Measurements from ENCODE around the gene PDE4B. TPM values are rescaled to one million over a fixed set of nuclear protein-coding genes. Genes with fewer than 3 reads are reported as not detected.
"Not testable (repeated sequence)": the region's sequence is repeated elsewhere in the genome, so short reads cannot be mapped to it uniquely, and the experiment has no call there.

The PDE4B gene
- total and polyA plus RNA-seq, 2 of the 13 experiments (the other 11 are each of a cell fraction or from before 2014, with no cell fraction given), result not detected

DNA sequence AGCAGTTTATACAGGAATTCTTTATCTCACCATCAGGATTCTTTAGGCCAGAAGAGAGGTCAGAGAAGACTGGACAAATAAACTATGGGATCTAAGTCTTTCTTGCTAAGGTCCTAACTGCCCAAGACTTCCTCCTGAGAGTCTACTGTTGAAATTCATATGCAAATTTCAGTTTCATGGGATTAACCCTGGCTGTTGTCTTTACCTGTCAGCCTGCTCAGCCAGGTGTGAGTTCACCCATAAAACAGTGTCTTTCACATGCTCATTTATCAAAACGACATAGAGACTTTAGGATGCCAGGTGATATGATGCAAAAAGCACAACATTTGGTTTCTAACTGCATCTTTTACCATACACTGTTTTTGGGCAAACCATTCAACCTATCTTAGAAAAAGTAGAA is 211.0 kb downstream of the PDE4B start:
- Histone ChIP-seq H3K4me1 (ENCODE audit: insufficient read depth, low read length) (no peaks in the 10 kb centered on the region), H4K20me1 (ENCODE audit: insufficient read depth, low read length) (no peaks in the 10 kb centered on the region), H3K27me3 (ENCODE audit: control insufficient read depth in 1 of 2, insufficient read depth in 2 of 2, low read length in 2 of 2) (no peaks in the 10 kb centered on the region), H3K9me3 (ENCODE audit: low read length) (no peaks in the 10 kb centered on the region), H3K9ac (ENCODE audit: insufficient read depth, low read depth, low read length) (no peak overlapping the region), H3K79me2 (ENCODE audit: insufficient read depth, low read length) (no peaks in the 10 kb centered on the region), H3K4me2 (ENCODE audit: low read depth, low read length) (no peak overlapping the region), H3K36me3 (replicated peaks in 1 of 2; ENCODE audit: control insufficient read depth in 1 of 2, insufficient read depth in 2 of 2, low read length in 2 of 2) (no peaks in the 10 kb centered on the region), H3K27ac (ENCODE audit: extremely low read length, insufficient read depth, low read length) (no peak overlapping the region), H3K4me3 (replicated peaks in 1 of 3; ENCODE audit: insufficient read depth in 1 of 3, low read depth in 2 of 3, low read length in 3 of 3) (no peak overlapping the region), H2AFZ (ENCODE audit: low read length) (no peak overlapping the region)
- FAIRE-seq (no peak), ATAC-seq (no peak), DNase-seq (ENCODE audit: low spot score) (no peak)
- intact Hi-C loops (cut with micrococcal nuclease; ENCODE audit: unreplicated experiment), result no loop called here
- CTCF ChIA-PET (ENCODE audit: low intra/inter-chr PET ratio, low total read pairs), result no interaction called here
- no TSS peak for BruUV-seq (replicated peaks)
- POLR2A ChIA-PET, result no interaction called here
- 0% methylated on average over 1 of the region's 1 CpG for WGBS (ENCODE audit: low lambda C conversion rate)
- in situ Hi-C loops (cut with HindIII; ENCODE audit: extremely low pct_ligation_motif_present, low pct_unique_long_range_greater_than_20kb), result no loop called here
- TF ChIP-seq RFX3 (CRISPR knock-in tag; IDR thresholded peaks at IDR 0.05), result no peak
- TF ChIP-seq TBP (CRISPR knock-in tag; IDR thresholded peaks at IDR 0.05), result no peak
- TF ChIP-seq, protein P1, sequence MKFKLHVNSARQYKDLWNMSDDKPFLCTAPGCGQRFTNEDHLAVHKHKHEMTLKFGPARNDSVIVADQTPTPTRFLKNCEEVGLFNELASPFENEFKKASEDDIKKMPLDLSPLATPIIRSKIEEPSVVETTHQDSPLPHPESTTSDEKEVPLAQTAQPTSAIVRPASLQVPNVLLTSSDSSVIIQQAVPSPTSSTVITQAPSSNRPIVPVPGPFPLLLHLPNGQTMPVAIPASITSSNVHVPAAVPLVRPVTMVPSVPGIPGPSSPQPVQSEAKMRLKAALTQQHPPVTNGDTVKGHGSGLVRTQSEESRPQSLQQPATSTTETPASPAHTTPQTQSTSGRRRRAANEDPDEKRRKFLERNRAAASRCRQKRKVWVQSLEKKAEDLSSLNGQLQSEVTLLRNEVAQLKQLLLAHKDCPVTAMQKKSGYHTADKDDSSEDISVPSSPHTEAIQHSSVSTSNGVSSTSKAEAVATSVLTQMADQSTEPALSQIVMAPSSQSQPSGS (CRISPR knock-in tag; IDR thresholded peaks at IDR 0.05), result no peak
- no peak for TF ChIP-seq MXD4 (CRISPR knock-in tag; IDR thresholded peaks at IDR 0.05)
- no peak for TF ChIP-seq WIZ (CRISPR knock-in tag; IDR thresholded peaks at IDR 0.05)
- TF ChIP-seq SP2 (CRISPR knock-in tag; IDR thresholded peaks at IDR 0.05), result no peak

DNA sequence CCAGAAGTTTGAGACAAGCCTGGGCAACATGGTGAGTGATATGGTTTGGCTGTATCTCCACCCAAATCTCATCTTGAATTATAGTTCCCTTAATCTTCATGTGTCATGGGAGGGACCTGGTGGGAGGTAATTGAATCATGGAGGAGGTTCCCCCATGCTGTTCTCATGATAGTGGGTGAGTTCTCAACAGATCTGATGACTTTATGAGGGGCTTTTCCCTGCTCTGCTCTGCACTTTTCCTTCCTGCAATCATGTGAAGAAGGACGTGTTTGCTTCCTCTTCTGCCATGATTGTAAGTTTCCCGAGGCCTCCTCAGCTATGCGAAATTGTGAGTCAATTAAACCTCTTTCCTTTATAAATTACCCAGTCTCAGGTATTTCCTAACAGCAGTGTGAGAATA is 213.8 kb downstream of the PDE4B start:
- H3K27me3 ChIP-seq (ENCODE audit: control insufficient read depth in 1 of 2, insufficient read depth in 2 of 2, low read length in 2 of 2); H3K9me3 ChIP-seq (ENCODE audit: low read length); ATAC-seq; H3K4me3 ChIP-seq (replicated peaks in 1 of 3; ENCODE audit: insufficient read depth in 1 of 3, low read depth in 2 of 3, low read length in 3 of 3); CTCF ChIA-PET (ENCODE audit: low intra/inter-chr PET ratio, low total read pairs); H3K36me3 ChIP-seq (replicated peaks in 1 of 2; ENCODE audit: control insufficient read depth in 1 of 2, insufficient read depth in 2 of 2, low read length in 2 of 2); FAIRE-seq; H3K4me2 ChIP-seq (ENCODE audit: low read depth, low read length); BruUV-seq (replicated peaks); H3K4me1 ChIP-seq (ENCODE audit: insufficient read depth, low read length); H3K27ac ChIP-seq (ENCODE audit: extremely low read length, insufficient read depth, low read length); H4K20me1 ChIP-seq (ENCODE audit: insufficient read depth, low read length); H3K79me2 ChIP-seq (ENCODE audit: insufficient read depth, low read length); H2AFZ ChIP-seq (ENCODE audit: low read length); intact Hi-C loops (cut with micrococcal nuclease; ENCODE audit: unreplicated experiment); DNase-seq (ENCODE audit: low spot score); POLR2A ChIA-PET; in situ Hi-C loops (cut with HindIII; ENCODE audit: extremely low pct_ligation_motif_present, low pct_unique_long_range_greater_than_20kb); H3K9ac ChIP-seq (ENCODE audit: insufficient read depth, low read depth, low read length): not testable (repeated sequence)
- WGBS (ENCODE audit: low lambda C conversion rate), result 2% methylated on average over 3 of the region's 3 CpGs

Data from HepG2 (cell line).